Measurements from ENCODE around the gene ADCY5. TPM values are rescaled to one million over a fixed set of nuclear protein-coding genes. Genes with fewer than 3 reads are reported as not detected.

The ADCY5 gene
- total RNA-seq, 1 experiment from 2014 or later = 0.49 TPM

- DNase-seq (ENCODE audit: low read depth, low spot score) = no peak
- Histone ChIP-seq H3K27ac (ENCODE audit: low read depth, low read length) (no peak overlapping the region), H2AFZ (ENCODE audit: low read depth, low read length, poor library complexity, severe bottlenecking) (no peak overlapping the region), H3K4me1 (ENCODE audit: control insufficient read depth in 1 of 2, insufficient read depth in 2 of 2, low read length in 2 of 2) (no peaks in the 10 kb centered on the region), H3K36me3 (ENCODE audit: control insufficient read depth in 1 of 2, insufficient read depth in 2 of 2, low read length in 2 of 2) (no peaks in the 10 kb centered on the region), H3K79me2 (ENCODE audit: insufficient read depth, low read length) (no peaks in the 10 kb centered on the region), H3K4me3 (replicated peaks in 1 of 2; ENCODE audit: low read depth in 1 of 2, low read length in 2 of 2) (no peak overlapping the region), H4K20me1 (ENCODE audit: insufficient read depth) (no peaks in the 10 kb centered on the region), H3K27me3 (ENCODE audit: insufficient read depth, low read length) (peaks cover 9% of the 10 kb centered on the region; the same call in 1 of the 2 replicates), H3K4me2 (ENCODE audit: low read length) (no peak overlapping the region), H3K9me2 (ENCODE audit: insufficient read depth) (no peaks in the 10 kb centered on the region), H3K9me3 (ENCODE audit: control insufficient read depth in 1 of 2, insufficient read depth in 1 of 2, low read depth in 1 of 2, low read length in 2 of 2) (no peaks in the 10 kb centered on the region), H3K9ac (ENCODE audit: low read length) (no peak overlapping the region)
- no TSS peak for BruUV-seq (replicated peaks)
- ChIA-PET RAD21 (ENCODE audit: low non-redundant PET in 1 of 2, low total read pairs in 2 of 2, uncharacterized antibody in 2 of 2, unreplicated experiment in 2 of 2) (no interaction called here), CTCF (interaction anchor here (1.1 kb wide), 1 partner anchor 12 kb away, joined by 3 read pairs; no protein-coding TSS in a partner anchor), POLR2A (no interaction called here)
- TF ChIP-seq ZNF274 (IDR thresholded peaks at IDR 0.05; ENCODE audit: low read depth, low read length) (no peak), YY1 (IDR thresholded peaks at IDR 0.05; ENCODE audit: extremely low read depth, insufficient replicate concordance, low read depth, low read length) (no peak)
- TF ChIP-seq, protein P1, sequence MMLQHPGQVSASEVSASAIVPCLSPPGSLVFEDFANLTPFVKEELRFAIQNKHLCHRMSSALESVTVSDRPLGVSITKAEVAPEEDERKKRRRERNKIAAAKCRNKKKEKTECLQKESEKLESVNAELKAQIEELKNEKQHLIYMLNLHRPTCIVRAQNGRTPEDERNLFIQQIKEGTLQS (IDR thresholded peaks at IDR 0.05) = no peak
- ATAC-seq = no peak
- intact Hi-C loops (cut with micrococcal nuclease) = no loop called here
These were observed 95.6 kb downstream of the ADCY5 start for GRCh38 chr3:123353227-123353849.

GRCh38 chr3:123352134-123352554 lies 96.7 kb downstream of the ADCY5 start:
- intact Hi-C loops (cut with micrococcal nuclease) = no loop called here
- ChIA-PET CTCF (interaction anchor here (1.1 kb wide), 1 partner anchor 14 kb away, joined by 3 read pairs; no protein-coding TSS in a partner anchor), RAD21 (ENCODE audit: low non-redundant PET in 1 of 2, low total read pairs in 2 of 2, uncharacterized antibody in 2 of 2, unreplicated experiment in 2 of 2) (no interaction called here), POLR2A (no interaction called here)
- no peak for DNase-seq (ENCODE audit: low read depth, low spot score)
- Histone ChIP-seq H3K9ac (ENCODE audit: low read length) (no peak overlapping the region), H3K27ac (ENCODE audit: low read depth, low read length) (no peak overlapping the region), H3K79me2 (ENCODE audit: insufficient read depth, low read length) (no peaks in the 10 kb centered on the region), H3K27me3 (ENCODE audit: insufficient read depth, low read length) (peaks cover 9% of the 10 kb centered on the region; the same call in 1 of the 2 replicates), H3K36me3 (ENCODE audit: control insufficient read depth in 1 of 2, insufficient read depth in 2 of 2, low read length in 2 of 2) (no peaks in the 10 kb centered on the region), H2AFZ (ENCODE audit: low read depth, low read length, poor library complexity, severe bottlenecking) (no peak overlapping the region), H4K20me1 (ENCODE audit: insufficient read depth) (no peaks in the 10 kb centered on the region), H3K4me1 (ENCODE audit: control insufficient read depth in 1 of 2, insufficient read depth in 2 of 2, low read length in 2 of 2) (peaks cover 4 to 10% of the 10 kb centered on the region in 2 experiments; a peak in 2 of 4 replicates), H3K9me3 (ENCODE audit: control insufficient read depth in 1 of 2, insufficient read depth in 1 of 2, low read depth in 1 of 2, low read length in 2 of 2) (no peaks in the 10 kb centered on the region), H3K4me2 (ENCODE audit: low read length) (no peak overlapping the region), H3K9me2 (ENCODE audit: insufficient read depth) (no peaks in the 10 kb centered on the region), H3K4me3 (replicated peaks in 1 of 2; ENCODE audit: low read depth in 1 of 2, low read length in 2 of 2) (no peak overlapping the region)
- ATAC-seq = no peak
- no peak for TF ChIP-seq CBX3 (IDR thresholded peaks at IDR 0.05; ENCODE audit: low read depth)
- TF ChIP-seq ZNF274 (IDR thresholded peaks at IDR 0.05; ENCODE audit: low read depth, low read length) = no peak
- TF ChIP-seq SRF (IDR thresholded peaks at IDR 0.05; ENCODE audit: low read depth) = no peak
- no peak for TF ChIP-seq POLR2AphosphoS5 (IDR thresholded peaks at IDR 0.05; ENCODE audit: low read depth, low read length)
- no peak for TF ChIP-seq TCF7L2 (IDR thresholded peaks at IDR 0.05; ENCODE audit: borderline replicate concordance, extremely low read depth, insufficient read depth, insufficient read length)
- TF ChIP-seq YY1 (IDR thresholded peaks at IDR 0.05; ENCODE audit: extremely low read depth, insufficient replicate concordance, low read depth, low read length) = no peak
- no peak for TF ChIP-seq MAX (IDR thresholded peaks at IDR 0.05)
- TF ChIP-seq SP1 (IDR thresholded peaks at IDR 0.05; ENCODE audit: low read depth) = no peak
- TF ChIP-seq EZH2 (IDR thresholded peaks at IDR 0.05) = no peak
- TF ChIP-seq, protein P1 (IDR thresholded peaks at IDR 0.05) = no peak
- no peak for TF ChIP-seq EZH2phosphoT487 (IDR thresholded peaks at IDR 0.05; ENCODE audit: borderline replicate concordance)
- no peak for TF ChIP-seq RAD21 (IDR thresholded peaks at IDR 0.05; ENCODE audit: low read depth)
- no peak for TF ChIP-seq CEBPB (IDR thresholded peaks at IDR 0.05; ENCODE audit: low read depth)
- no peak for TF ChIP-seq FOSL1 (IDR thresholded peaks at IDR 0.05; ENCODE audit: low read depth)
- no peak for TF ChIP-seq CTCF (IDR thresholded peaks at IDR 0.05 in 2 of 3, conservative IDR thresholded peaks at IDR 0.05 in 1 of 3; ENCODE audit: borderline replicate concordance in 1 of 3, insufficient read depth in 1 of 3, low read depth in 2 of 3, low read length in 2 of 3)
- no TSS peak for BruUV-seq (replicated peaks)
